Myocyte (in vitro differentiated cells): ENCODE results near the gene MOB3B. TPM values are rescaled to one million over a fixed set of nuclear protein-coding genes. Genes with fewer than 3 reads are reported as not detected.
A peak's percentile ranks its signal among the peaks of the same experiment; 100 is the strongest.

Source experiments
- DNase-seq: peaks from one replicate; pipeline ENCODE4 v3.0.0-alpha.2; 2012; ENCODE audit warnings: low read depth
- total RNA-seq: library from RNA; depleted of rRNA; stranded (reverse); fragments of >200 nt; gene quantifications from 2 replicates; pipeline ENCODE4 v1.2.3, GENCODE V29; 2014

The MOB3B gene
- total RNA-seq, 1 donor from 2014 or later: not detected

GRCh38 chr9:27292659-27293405 lies 236.8 kb downstream of the MOB3B start:
- DNase-seq: no peak

GRCh38 chr9:27291292-27291691 lies 238.3 kb downstream of the MOB3B start:
- DNase-seq: no peak

- DNase-seq: no peak
Measured at GRCh38 chr9:27282269-27282668, 247.3 kb downstream of the MOB3B start.

- no peak for DNase-seq
Measured at GRCh38 chr9:27280860-27281259, 248.8 kb downstream of the MOB3B start.

- DNase-seq: no peak
Measured at GRCh38 chr9:27280249-27280648, 249.4 kb downstream of the MOB3B start.

- DNase-seq: no peak
Measured at GRCh38 chr9:27279611-27280010, 250.0 kb downstream of the MOB3B start.

GRCh38 chr9:27278374-27278773 lies 251.2 kb downstream of the MOB3B start:
- no peak for DNase-seq

- peak; percentile 67 for DNase-seq
Measured at GRCh38 chr9:27276193-27277030, 253.2 kb downstream of the MOB3B start.

Other genes starting within 250 kb of the MOB3B start
- not detected in 2 replicates for gene EQTN, start 232.7 kb downstream of the MOB3B start, total RNA-seq
- not detected in 2 replicates for gene IFNK, start 5.5 kb downstream of the MOB3B start, total RNA-seq
- 8.1 and 10.7 TPM in 2 replicates for gene C9orf72, start 43.7 kb upstream of the MOB3B start, total RNA-seq